H9 (cell line): ENCODE results near the gene PARD3. TPM values are rescaled to one million over a fixed set of nuclear protein-coding genes. Genes with fewer than 3 reads are reported as not detected.

Source experiments
- DNase-seq: peaks from one replicate; pipeline ENCODE4 v3.0.0-alpha.2; 2017
- H2AFZ ChIP-seq: one replicate; pipeline ENCODE4 v1.6.1; 2013; ENCODE audit warnings: mild to moderate bottlenecking, low read length, control low read depth, moderate library complexity
- H2AK5ac ChIP-seq: 2 replicates; pipeline ENCODE4 v1.6.1; 2013; ENCODE audit warnings: low read length, control low read depth, mixed read lengths; ENCODE audit not compliant: insufficient read length
- H2BK120ac ChIP-seq: one replicate; pipeline ENCODE4 v1.6.1; 2013; ENCODE audit warnings: low read depth, mild to moderate bottlenecking, low read length, control low read depth, inconsistent platforms; ENCODE audit not compliant: poor library complexity, severe bottlenecking
- H2BK12ac ChIP-seq: 2 replicates; pipeline ENCODE4 v1.6.1; 2013; ENCODE audit warnings: low read length, control low read depth, mixed read lengths, low read depth; ENCODE audit not compliant: insufficient read length
- H2BK15ac ChIP-seq: 2 replicates; pipeline ENCODE4 v1.6.1; 2013; ENCODE audit warnings: low read depth, low read length, control low read depth
- H2BK20ac ChIP-seq: one replicate; pipeline ENCODE4 v1.6.1; 2013; ENCODE audit warnings: low read depth, mild to moderate bottlenecking, low read length, control low read depth, inconsistent platforms; ENCODE audit not compliant: poor library complexity, severe bottlenecking
- H2BK5ac ChIP-seq: 2 replicates; pipeline ENCODE4 v1.6.1; 2013; ENCODE audit warnings: low read length, control low read depth, mixed read lengths; ENCODE audit not compliant: insufficient read length
- H3K14ac ChIP-seq: 2 replicates; pipeline ENCODE4 v1.6.1; 2013; ENCODE audit warnings: low read length, control low read depth; ENCODE audit not compliant: insufficient read depth
- H3K18ac ChIP-seq: 2 replicates; pipeline ENCODE4 v1.6.1; 2013; ENCODE audit warnings: low read depth, mild to moderate bottlenecking, mixed read lengths, low read length, control low read depth; ENCODE audit not compliant: insufficient read length
- H3K23ac ChIP-seq: 2 replicates; pipeline ENCODE4 v1.6.1; 2013; ENCODE audit warnings: low read length, control low read depth, mixed read lengths, low read depth; ENCODE audit not compliant: insufficient read length
- H3K23me2 ChIP-seq: 2 replicates; pipeline ENCODE4 v1.6.1; 2013; ENCODE audit warnings: low read depth, mild to moderate bottlenecking, mixed read lengths, low read length, control low read depth; ENCODE audit not compliant: insufficient read length, poor library complexity, severe bottlenecking
- H3K27ac ChIP-seq: 2 replicates; pipeline ENCODE4 v1.5.1; 2013; ENCODE audit warnings: low read length, control low read depth, mixed read lengths, low read depth; ENCODE audit not compliant: insufficient read length
- H3K27me3 ChIP-seq: 2 replicates; pipeline ENCODE4 v1.6.1; 2013; ENCODE audit warnings: low read length, control low read depth, inconsistent platforms; ENCODE audit not compliant: insufficient read depth
- H3K4ac ChIP-seq: 2 replicates; pipeline ENCODE4 v1.6.1; 2013; ENCODE audit warnings: low read depth, mild to moderate bottlenecking, control low read depth, inconsistent platforms, low read length, moderate library complexity
- H3K4me1 ChIP-seq: 2 replicates; pipeline ENCODE4 v1.6.1; 2013; ENCODE audit warnings: low read length, control low read depth, inconsistent platforms; ENCODE audit not compliant: insufficient read depth
- H3K4me2 ChIP-seq: 2 replicates; pipeline ENCODE4 v1.6.1; 2013; ENCODE audit warnings: low read length, control low read depth, mixed read lengths; ENCODE audit not compliant: insufficient read length, insufficient read depth
- H3K56ac ChIP-seq: 2 replicates; pipeline ENCODE4 v1.6.1; 2013; ENCODE audit warnings: low read depth, mild to moderate bottlenecking, mixed read lengths, low read length, control low read depth; ENCODE audit not compliant: insufficient read length
- H3K79me1 ChIP-seq: 2 replicates; pipeline ENCODE4 v1.6.1; 2013; ENCODE audit warnings: low read depth, mild to moderate bottlenecking, moderate library complexity, low read length, control low read depth, inconsistent platforms; ENCODE audit not compliant: insufficient read depth, poor library complexity, severe bottlenecking
- H3K79me2 ChIP-seq: 2 replicates; pipeline ENCODE4 v1.6.1; 2013; ENCODE audit warnings: low read length, control low read depth, inconsistent platforms; ENCODE audit not compliant: insufficient read depth
- H3K9ac ChIP-seq: 2 replicates; pipeline ENCODE4 v1.6.1; 2013; ENCODE audit warnings: low read length, control low read depth, mixed read lengths; ENCODE audit not compliant: insufficient read length; ENCODE audit errors: extremely low read depth
- H3K9me3 ChIP-seq: one replicate; pipeline ENCODE4 v1.6.1; 2013; ENCODE audit warnings: low read depth, low read length, inconsistent platforms; ENCODE audit not compliant: control insufficient read depth
- H3T11ph ChIP-seq: one replicate; pipeline ENCODE4 v1.6.1; 2013; ENCODE audit warnings: mild to moderate bottlenecking, low read length, control low read depth, inconsistent platforms
- H4K20me1 ChIP-seq: one replicate; pipeline ENCODE4 v1.6.1; 2013; ENCODE audit not compliant: control insufficient read depth, insufficient read length, insufficient read depth
- H4K5ac ChIP-seq: 2 replicates; pipeline ENCODE4 v1.6.1; 2013; ENCODE audit warnings: low read depth, mild to moderate bottlenecking, mixed read lengths, low read length, control low read depth; ENCODE audit not compliant: insufficient read length
- H4K8ac ChIP-seq: replicated peaks from 2 replicates; pipeline ENCODE4 v1.6.1; 2013; ENCODE audit warnings: low read length, control low read depth, mixed read lengths, low read depth; ENCODE audit not compliant: insufficient read length
- H4K91ac ChIP-seq: 2 replicates; pipeline ENCODE4 v1.6.1; 2013; ENCODE audit warnings: low read depth, mild to moderate bottlenecking, moderate library complexity, mixed read lengths, low read length, control low read depth; ENCODE audit not compliant: insufficient read length
- H3K27ac Mint-ChIP-seq, 3 experiments: 2 replicates in 2 of 3; 3 replicates in 1 of 3; pipeline ENCODE4 v1.8.0; 2020 to 2021; ENCODE audit warnings: mixed read lengths in 3 of 3, mild to moderate bottlenecking in 1 of 3, moderate library complexity in 1 of 3
- H3K27me3 Mint-ChIP-seq: 2 replicates; pipeline ENCODE4 v1.8.0; 2021; ENCODE audit warnings: low read depth, mild to moderate bottlenecking, moderate library complexity, mixed read lengths
- H3K36me3 Mint-ChIP-seq, 3 experiments: 2 replicates in 2 of 3; 3 replicates in 1 of 3; pipeline ENCODE4 v1.8.0; 2020 to 2021; ENCODE audit warnings: low read depth in 3 of 3, mixed read lengths in 3 of 3; ENCODE audit not compliant: insufficient read depth in 1 of 3
- H3K4me1 Mint-ChIP-seq, 2 experiments: 2 replicates each; pipeline ENCODE4 v1.8.0; 2020; ENCODE audit warnings: mixed read lengths in 2 of 2
- H3K4me3 Mint-ChIP-seq, 2 experiments: 2 replicates in 1 of 2; 3 replicates in 1 of 2; pipeline ENCODE4 v1.8.0; 2020 to 2021; ENCODE audit warnings: mild to moderate bottlenecking in 2 of 2, mixed read lengths in 2 of 2, moderate library complexity in 1 of 2
- H3K9me3 Mint-ChIP-seq, 2 experiments: 2 replicates in 1 of 2; 3 replicates in 1 of 2; pipeline ENCODE4 v1.8.0; 2020; ENCODE audit warnings: mild to moderate bottlenecking in 2 of 2, mixed read lengths in 2 of 2, moderate library complexity in 1 of 2
- CTCF ChIP-seq: fragments of 200-600 bp; sonication (generic); conservative IDR thresholded peaks from 3 replicates; pipeline ENCODE4 v1.8.0; 2021; ENCODE audit warnings: antibody characterized with exemption, mild to moderate bottlenecking
- WGBS: extraction: QIAGEN DNeasy Blood & Tissue Kit; methylation state at CpG from one replicate; pipeline ENCODE4 v1.1.7; 2013; ENCODE audit warnings: missing lambda C conversion rate, low lambda C conversion rate, mixed read lengths; ENCODE audit not compliant: insufficient read length; ENCODE audit errors: extremely low coverage; 5-methylcytosine and 5-hydroxymethylcytosine counted together
- total RNA-seq: library from RNA; stranded (reverse); gene quantifications from 2 replicates; pipeline ENCODE4 v1.2.1, GENCODE V29; 2021

PARD3 gene
- total RNA-seq, 1 experiment from 2014 or later, result 44.7 TPM

- H3K18ac ChIP-seq, result no peak overlapping the region
- H3K27me3 Mint-ChIP-seq, result no peaks in the 10 kb centered on the region; the same call in 1 of the 2 replicates
Measured at GRCh38 chr10:34109952-34110702, 705.0 kb downstream of the PARD3 start.

More at GRCh38 chr10:34109952-34110702, 705.0 kb downstream of the PARD3 start:
- no peak overlapping the region for H3K9ac ChIP-seq
- no peak overlapping the region for H3K4me2 ChIP-seq
- H2AFZ ChIP-seq, result no peak overlapping the region
- Mint-ChIP-seq H3K27ac (peak overlapping the region in 2 of 3 experiments; percentile 42 to 85; a peak in 2 of 7 replicates), H3K9me3 (no peaks in the 10 kb centered on the region), H3K36me3 (peaks cover 0 to 3% (median 0%) of the 10 kb centered on the region in 3 experiments; a peak in 3 of 7 replicates), H3K4me1 (peaks cover 16 to 19% of the 10 kb centered on the region in 2 experiments), H3K4me3 (no peak overlapping the region)
- no peak overlapping the region for H3K27ac ChIP-seq
- no peak overlapping the region for H2BK15ac ChIP-seq
- no peak overlapping the region for H2AK5ac ChIP-seq
- no peaks in the 10 kb centered on the region for H3K79me2 ChIP-seq
- H2BK20ac ChIP-seq, result no peak overlapping the region
- no peak overlapping the region for H4K5ac ChIP-seq
- no peaks in the 10 kb centered on the region for H3K79me1 ChIP-seq
- no peak overlapping the region for H3K4ac ChIP-seq
- H2BK12ac ChIP-seq, result no peak overlapping the region
- H3K27me3 ChIP-seq, result no peaks in the 10 kb centered on the region
- no peaks in the 10 kb centered on the region for H4K20me1 ChIP-seq
- H3K9me3 ChIP-seq, result no peaks in the 10 kb centered on the region
- no CpG with 5 or more reads among the region's 20 CpGs for WGBS
- no peak for DNase-seq
- no peak for TF ChIP-seq CTCF
- no peak overlapping the region for H3K56ac ChIP-seq
- H3K23me2 ChIP-seq, result no peaks in the 10 kb centered on the region
- no peak overlapping the region for H3T11ph ChIP-seq
- H3K14ac ChIP-seq, result no peak overlapping the region
- H2BK120ac ChIP-seq, result no peak overlapping the region
- H4K8ac ChIP-seq, result no peak overlapping the region
- H3K23ac ChIP-seq, result no peak overlapping the region
- H4K91ac ChIP-seq, result no peak overlapping the region
- H3K4me1 ChIP-seq, result peaks cover 4% of the 10 kb centered on the region
- H2BK5ac ChIP-seq, result no peak overlapping the region
